HG02970 (cell line): ENCODE measurements around the gene SLC27A5.
A peak's percentile ranks its signal among the peaks of the same experiment; 100 is the strongest.
"Not testable (repeated sequence)": the region's sequence is repeated elsewhere in the genome, so short reads cannot be mapped to it uniquely, and the experiment has no call there.

Experiments
- ATAC-seq: cut with Tn5 transposase; IDR thresholded peaks from one replicate; pipeline ENCODE4 v1.9.1; 2021; ENCODE audit warnings: mild to moderate bottlenecking, moderate library complexity, moderate number of reproducible peaks; ENCODE audit not compliant: unreplicated experiment, low FRiP score

The SLC27A5 gene

GRCh38 chr19:58471736-58472135 lies 40.1 kb downstream of the SLC27A5 start:
- ATAC-seq, result no peak

- ATAC-seq, result not testable (repeated sequence)
Measured at GRCh38 chr19:58470837-58471543, 40.8 kb downstream of the SLC27A5 start.

- ATAC-seq, result no peak
Measured at GRCh38 chr19:58469241-58470013, 42.4 kb downstream of the SLC27A5 start.

- ATAC-seq, result no peak
Measured at GRCh38 chr19:58468216-58468839, 43.5 kb downstream of the SLC27A5 start.

- ATAC-seq, result peak; percentile 84
Measured at GRCh38 chr19:58466760-58467589, 44.8 kb downstream of the SLC27A5 start, which contains the start of gene ZNF324. ZNF324 (plus strand) TSS chr19:58467080; CDS start chr19:58469186, 2,106 bp downstream.

- ATAC-seq, result peak; percentile 27
Measured at GRCh38 chr19:58466089-58466759, 45.6 kb downstream of the SLC27A5 start.

- ATAC-seq, result no peak
Measured at GRCh38 chr19:58460039-58460438, 51.8 kb downstream of the SLC27A5 start.

DNA sequence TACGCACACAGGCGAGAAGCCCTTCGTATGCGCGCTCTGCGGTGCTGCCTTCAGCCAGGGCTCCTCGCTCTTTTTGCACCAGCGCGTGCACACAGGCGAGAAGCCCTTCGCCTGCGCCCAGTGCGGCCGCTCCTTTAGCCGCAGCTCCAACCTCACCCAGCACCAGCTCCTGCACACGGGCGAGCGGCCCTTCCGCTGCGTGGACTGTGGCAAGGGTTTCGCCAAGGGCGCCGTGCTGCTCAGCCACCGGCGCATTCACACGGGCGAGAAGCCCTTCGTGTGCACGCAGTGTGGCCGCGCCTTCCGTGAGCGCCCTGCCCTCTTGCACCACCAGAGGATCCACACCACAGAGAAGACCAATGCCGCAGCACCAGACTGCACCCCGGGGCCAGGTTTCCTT lies 55.7 kb downstream of the SLC27A5 start:
- no peak for ATAC-seq

- no peak for ATAC-seq
Measured at GRCh38 chr19:58455306-58455705, 56.5 kb downstream of the SLC27A5 start.

GRCh38 chr19:58453743-58454142 lies 58.0 kb downstream of the SLC27A5 start:
- ATAC-seq, result no peak

- peak; percentile 93 for ATAC-seq
Measured at GRCh38 chr19:58451358-58452101, 60.3 kb downstream of the SLC27A5 start, which contains the start of gene ZNF324B. ZNF324B (plus strand) TSS chr19:58451622; CDS start chr19:58453702, 2,080 bp downstream.

GRCh38 chr19:58450856-58451357 lies 60.9 kb downstream of the SLC27A5 start:
- no peak for ATAC-seq

GRCh38 chr19:58449980-58450379 lies 61.8 kb downstream of the SLC27A5 start:
- not testable (repeated sequence) for ATAC-seq

GRCh38 chr19:58448860-58449259 lies 62.9 kb downstream of the SLC27A5 start:
- ATAC-seq, result not testable (repeated sequence)
